ENCODE measurements around the gene G6PD. TPM values are rescaled to one million over a fixed set of nuclear protein-coding genes. Genes with fewer than 3 reads are reported as not detected.
"Not testable (repeated sequence)": the region's sequence is repeated elsewhere in the genome, so short reads cannot be mapped to it uniquely, and the experiment has no call there.

Gene G6PD
- 10 to 100 TPM; 48.1 to 78.3 TPM for total RNA-seq

DNA sequence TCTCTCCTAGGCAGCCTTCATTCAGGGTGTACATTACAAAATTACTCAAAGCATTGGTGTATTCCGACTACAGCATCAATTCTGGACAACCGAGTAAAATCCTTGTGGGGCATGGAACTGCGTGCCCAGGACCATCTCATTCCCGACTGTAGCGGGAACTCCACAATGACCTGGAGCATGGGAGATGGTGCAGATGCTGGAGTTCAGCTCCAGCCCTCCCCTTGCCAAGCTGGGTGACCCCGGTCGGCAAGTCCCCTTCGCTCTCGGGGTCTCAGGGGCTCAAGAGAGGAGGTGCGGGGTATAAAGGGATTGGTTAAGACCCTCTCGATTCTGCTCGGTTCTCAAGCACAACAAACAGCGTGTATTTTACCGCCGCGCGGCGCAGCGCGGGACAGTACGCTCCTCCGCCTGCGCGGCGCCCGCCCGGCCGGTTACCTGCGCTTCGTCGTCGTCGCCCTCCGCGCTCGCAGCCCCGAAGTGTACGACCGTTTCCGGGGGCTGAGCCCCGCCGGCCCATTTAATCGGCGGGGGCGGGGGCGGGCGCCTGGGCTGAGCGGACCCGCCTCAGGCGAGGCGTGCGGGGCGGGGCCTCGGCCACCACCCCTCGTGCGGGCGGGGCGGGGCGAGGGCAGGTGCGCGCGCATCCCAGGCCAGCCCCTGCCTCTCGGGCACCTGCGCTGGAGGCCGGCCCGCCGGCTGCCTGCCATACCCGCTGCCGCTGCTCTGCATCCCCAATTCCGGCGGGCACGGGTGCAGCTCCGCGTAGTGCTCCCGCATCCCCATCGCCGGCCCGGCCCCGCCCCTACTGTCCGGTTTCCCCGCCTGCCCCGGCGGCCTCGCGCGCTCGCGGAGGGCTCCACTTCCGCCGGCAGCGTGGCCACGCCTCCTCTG is at the start of gene G6PD:
G6PD (minus strand) TSS at position 493 of the 891 bp plus-strand sequence. CDS start 691 bp downstream, outside the sequence.
- peak; percentile 76 for ATAC-seq (replicated peaks)
- peak within 1 kb of the TSS; percentile 96 for H3K4me3 Mint-ChIP-seq
- H3K4me1 Mint-ChIP-seq: peaks cover 19% of the 10 kb centered on the region
- peak within 1 kb of the TSS; percentile 92 for H3K27ac Mint-ChIP-seq
- no peaks in the 10 kb centered on the region for H3K27me3 Mint-ChIP-seq
- no peaks in the 10 kb centered on the region for H3K9me3 Mint-ChIP-seq
- H3K36me3 Mint-ChIP-seq (ENCODE audit: low read depth): peaks cover 52% of the 10 kb centered on the region

GRCh38 chrX:154595559-154596249 is 49.1 kb upstream of the G6PD start:
- Mint-ChIP-seq H3K27me3 (no peaks in the 10 kb centered on the region), H3K27ac (peak overlapping the region; percentile 61), H3K9me3 (no peaks in the 10 kb centered on the region), H3K36me3 (ENCODE audit: low read depth) (no peaks in the 10 kb centered on the region), H3K4me1 (no peaks in the 10 kb centered on the region), H3K4me3 (no peak overlapping the region)
- no peak for ATAC-seq (replicated peaks)

DNA sequence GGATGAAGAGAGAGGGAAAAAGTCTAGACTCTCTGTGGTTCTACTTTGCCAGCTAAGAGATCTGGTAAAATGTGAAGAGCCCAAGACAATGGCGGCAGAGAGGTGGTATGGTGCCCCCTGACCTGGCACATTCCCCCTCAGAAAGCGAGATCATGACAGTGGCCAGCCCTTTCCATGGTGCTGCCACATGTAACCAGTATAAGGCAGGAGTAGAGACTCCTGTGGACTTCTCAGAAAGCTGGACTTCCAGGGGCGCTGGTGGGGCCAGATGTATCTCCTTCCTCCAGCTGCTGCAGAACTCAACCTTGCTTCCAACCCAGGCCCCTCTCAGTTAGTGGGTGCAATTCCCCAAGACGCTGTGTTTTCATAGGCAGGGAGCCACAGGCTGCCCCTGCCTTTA is 47.8 kb upstream of the G6PD start:
- H3K36me3 Mint-ChIP-seq (ENCODE audit: low read depth): no peaks in the 10 kb centered on the region
- H3K27me3 Mint-ChIP-seq: no peaks in the 10 kb centered on the region
- H3K4me3 Mint-ChIP-seq: no peak overlapping the region
- no peak for ATAC-seq (replicated peaks)
- no peak overlapping the region for H3K27ac Mint-ChIP-seq
- no peaks in the 10 kb centered on the region for H3K4me1 Mint-ChIP-seq
- H3K9me3 Mint-ChIP-seq: no peaks in the 10 kb centered on the region

DNA sequence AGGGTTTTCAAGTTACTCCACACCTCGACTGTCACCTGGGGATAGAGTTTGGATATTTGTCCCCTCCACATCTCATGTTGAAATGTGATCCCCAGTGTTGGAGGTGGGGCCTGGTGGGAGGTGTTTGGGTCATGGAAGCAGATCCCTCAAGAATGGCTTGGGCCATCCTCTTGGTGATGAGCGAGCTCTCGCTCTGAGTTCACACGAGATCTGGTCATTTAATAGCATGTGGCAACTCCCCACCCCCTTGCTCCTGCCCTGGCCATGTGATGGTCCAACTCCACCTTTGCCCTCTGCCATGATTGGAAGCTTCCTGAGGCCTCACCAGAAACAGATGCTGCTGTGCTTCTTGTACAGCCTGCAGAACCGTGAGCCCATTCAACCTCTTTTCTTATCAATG is 46.6 kb upstream of the G6PD start:
- no peak overlapping the region for H3K4me3 Mint-ChIP-seq
- H3K9me3 Mint-ChIP-seq: no peaks in the 10 kb centered on the region
- ATAC-seq (replicated peaks): no peak
- H3K36me3 Mint-ChIP-seq (ENCODE audit: low read depth): no peaks in the 10 kb centered on the region
- no peaks in the 10 kb centered on the region for H3K4me1 Mint-ChIP-seq
- no peaks in the 10 kb centered on the region for H3K27me3 Mint-ChIP-seq
- no peak overlapping the region for H3K27ac Mint-ChIP-seq

DNA sequence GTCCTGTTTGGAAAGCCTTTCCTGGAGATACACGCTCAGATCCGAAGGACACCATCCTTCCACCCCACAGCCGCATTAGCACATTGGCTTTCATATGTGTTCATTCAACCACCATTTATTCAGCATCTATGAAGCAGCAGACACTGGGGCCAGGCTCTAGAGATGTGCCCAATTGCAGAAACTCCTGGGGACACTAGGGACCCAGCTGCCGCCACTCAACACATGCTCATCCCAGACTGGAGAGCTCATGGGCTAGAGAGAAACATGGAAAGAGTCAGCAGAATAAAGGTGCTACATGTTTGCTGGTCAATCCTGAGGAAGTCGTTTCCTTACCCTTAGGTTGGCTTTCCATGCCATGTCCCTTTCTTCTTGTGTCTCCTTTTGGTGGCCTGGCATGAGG is 45.9 kb upstream of the G6PD start:
- Mint-ChIP-seq H3K27me3 (no peaks in the 10 kb centered on the region), H3K27ac (no peak overlapping the region), H3K36me3 (ENCODE audit: low read depth) (no peaks in the 10 kb centered on the region), H3K4me3 (no peak overlapping the region), H3K9me3 (no peaks in the 10 kb centered on the region), H3K4me1 (no peaks in the 10 kb centered on the region)
- no peak for ATAC-seq (replicated peaks)

GRCh38 chrX:154590415-154590814 is 43.8 kb upstream of the G6PD start:
- not testable (repeated sequence) for H3K27me3 Mint-ChIP-seq; H3K9me3 Mint-ChIP-seq; H3K4me3 Mint-ChIP-seq; H3K27ac Mint-ChIP-seq; H3K4me1 Mint-ChIP-seq; ATAC-seq (replicated peaks); H3K36me3 Mint-ChIP-seq (ENCODE audit: low read depth)

- not testable (repeated sequence) for ATAC-seq (replicated peaks); H3K4me3 Mint-ChIP-seq; H3K27ac Mint-ChIP-seq; H3K36me3 Mint-ChIP-seq (ENCODE audit: low read depth); H3K27me3 Mint-ChIP-seq; H3K9me3 Mint-ChIP-seq; H3K4me1 Mint-ChIP-seq
Observed at GRCh38 chrX:154584585-154585183, 38.0 kb upstream of the G6PD start, which contains the start of gene CTAG1A. Gene CTAG1A (plus strand): TSS chrX:154585133. CDS start chrX:154585207, 74 bp downstream.

DNA sequence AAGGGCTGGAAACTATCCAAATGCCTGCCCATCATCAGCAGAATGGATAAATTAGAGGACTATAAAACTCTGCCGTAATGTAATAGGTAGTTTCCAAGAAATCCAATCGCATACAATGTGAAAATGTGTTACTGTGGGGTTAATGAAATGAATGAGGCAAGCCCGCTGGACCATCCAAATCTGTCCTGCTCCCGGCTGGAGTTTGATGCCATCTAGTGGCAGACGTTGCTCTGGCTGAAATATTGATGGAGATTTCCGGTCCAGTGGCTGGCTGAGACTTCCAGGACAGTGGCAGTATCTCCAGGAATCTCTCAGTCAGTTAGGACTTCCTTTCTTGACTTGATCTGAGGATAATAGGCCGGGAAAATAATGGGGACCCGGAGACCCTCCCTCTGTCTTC is 36.3 kb upstream of the G6PD start:
- H3K9me3 Mint-ChIP-seq; H3K27me3 Mint-ChIP-seq; H3K4me1 Mint-ChIP-seq; H3K4me3 Mint-ChIP-seq; H3K27ac Mint-ChIP-seq; H3K36me3 Mint-ChIP-seq (ENCODE audit: low read depth): not testable (repeated sequence)
- ATAC-seq (replicated peaks): peak; percentile 49

DNA sequence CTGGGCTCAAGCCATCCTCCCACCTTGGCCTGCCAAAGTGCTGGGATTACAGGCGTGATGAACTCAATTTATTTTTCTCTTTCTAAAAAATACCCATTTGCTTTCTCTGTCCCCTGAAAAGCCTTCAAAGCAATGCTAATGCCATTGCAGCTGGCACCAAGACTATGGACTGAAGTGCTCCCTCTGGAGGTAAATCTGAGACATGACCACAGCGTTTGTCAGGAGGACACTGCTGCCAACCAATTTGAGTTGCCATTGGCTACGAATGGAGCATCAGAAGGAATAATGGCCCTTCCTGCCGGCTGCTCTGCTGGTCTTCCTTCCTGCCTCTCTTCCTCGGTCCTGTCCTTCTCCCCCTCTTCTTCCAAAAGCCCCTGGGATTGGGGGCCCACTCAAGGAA is 28.4 kb upstream of the G6PD start:
- not testable (repeated sequence) for H3K27ac Mint-ChIP-seq

GRCh38 chrX:154573061-154573460 is 26.4 kb upstream of the G6PD start:
- not testable (repeated sequence) for H3K27ac Mint-ChIP-seq; H3K36me3 Mint-ChIP-seq (ENCODE audit: low read depth); H3K27me3 Mint-ChIP-seq; ATAC-seq (replicated peaks); H3K4me1 Mint-ChIP-seq; H3K9me3 Mint-ChIP-seq; H3K4me3 Mint-ChIP-seq

More for the DNA sequence above, 28.4 kb upstream of the G6PD start:
- peak; percentile 49 for ATAC-seq (replicated peaks)
- H3K4me1 Mint-ChIP-seq; H3K9me3 Mint-ChIP-seq; H3K4me3 Mint-ChIP-seq; H3K36me3 Mint-ChIP-seq (ENCODE audit: low read depth); H3K27me3 Mint-ChIP-seq: not testable (repeated sequence)

- not testable (repeated sequence) for H3K27me3 Mint-ChIP-seq; H3K36me3 Mint-ChIP-seq (ENCODE audit: low read depth); H3K27ac Mint-ChIP-seq; H3K4me1 Mint-ChIP-seq; H3K9me3 Mint-ChIP-seq; ATAC-seq (replicated peaks); H3K4me3 Mint-ChIP-seq
Observed at GRCh38 chrX:154570361-154570760, 23.7 kb upstream of the G6PD start.

DNA sequence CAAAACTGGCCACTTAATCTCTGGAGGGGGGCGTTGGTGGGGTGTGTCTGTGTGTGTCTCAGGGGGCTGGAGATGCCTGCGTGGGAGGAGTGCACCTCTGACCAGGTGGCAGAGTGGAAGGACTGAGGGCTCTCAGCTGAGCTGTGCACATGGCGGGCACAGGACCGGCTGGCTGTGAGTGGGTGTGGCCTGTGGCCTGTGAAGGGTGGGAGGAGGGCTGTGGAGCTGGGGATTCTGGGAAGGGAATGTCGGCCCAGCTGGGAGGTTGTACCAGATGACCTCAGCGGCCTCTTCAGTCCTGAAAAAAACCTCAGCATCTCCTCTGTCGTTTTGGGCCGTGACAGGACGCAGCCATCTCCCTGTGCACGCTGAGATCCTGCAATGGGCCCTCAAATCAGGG is 15.6 kb upstream of the G6PD start:
- not testable (repeated sequence) for H3K27ac Mint-ChIP-seq; ATAC-seq (replicated peaks); H3K4me1 Mint-ChIP-seq; H3K4me3 Mint-ChIP-seq; H3K9me3 Mint-ChIP-seq; H3K27me3 Mint-ChIP-seq; H3K36me3 Mint-ChIP-seq (ENCODE audit: low read depth)

DNA sequence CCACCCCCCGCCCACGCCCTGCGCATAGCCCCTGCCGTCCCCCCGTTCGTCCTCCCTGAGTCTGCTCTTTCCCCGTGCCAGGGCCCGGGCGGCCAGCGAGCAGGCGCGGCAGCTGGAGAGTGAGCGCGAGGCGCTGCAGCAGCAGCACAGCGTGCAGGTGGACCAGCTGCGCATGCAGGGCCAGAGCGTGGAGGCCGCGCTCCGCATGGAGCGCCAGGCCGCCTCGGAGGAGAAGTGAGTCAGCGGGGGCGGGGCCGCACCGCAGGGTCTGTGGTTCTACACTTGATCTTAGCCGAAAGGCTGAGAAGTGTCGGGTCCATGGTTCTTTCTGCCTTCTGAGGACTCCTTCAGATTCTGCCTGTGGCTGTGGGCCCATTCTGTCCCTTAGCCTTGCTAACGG is 13.7 kb upstream of the G6PD start:
- not testable (repeated sequence) for H3K4me3 Mint-ChIP-seq; H3K9me3 Mint-ChIP-seq; ATAC-seq (replicated peaks); H3K4me1 Mint-ChIP-seq; H3K27ac Mint-ChIP-seq; H3K36me3 Mint-ChIP-seq (ENCODE audit: low read depth); H3K27me3 Mint-ChIP-seq

- ATAC-seq (replicated peaks); H3K27me3 Mint-ChIP-seq; H3K4me1 Mint-ChIP-seq; H3K27ac Mint-ChIP-seq; H3K9me3 Mint-ChIP-seq; H3K4me3 Mint-ChIP-seq: not testable (repeated sequence)
- peaks cover 16% of the 10 kb centered on the region for H3K36me3 Mint-ChIP-seq (ENCODE audit: low read depth)
Observed at GRCh38 chrX:154558896-154559295, 12.2 kb upstream of the G6PD start.
